GM12873 (cell line): ENCODE data around the gene DOHH.

Experiments
- TF ChIP-seq, protein P1 (sequence below): IDR thresholded peaks from 2 replicates; pipeline ENCODE4 v1.5.1; 2012; ENCODE audit warnings: low read depth, mild to moderate bottlenecking, moderate library complexity, low read length, control low read depth; ENCODE audit not compliant: insufficient read depth; ENCODE audit errors: missing control alignments

DOHH gene

DNA sequence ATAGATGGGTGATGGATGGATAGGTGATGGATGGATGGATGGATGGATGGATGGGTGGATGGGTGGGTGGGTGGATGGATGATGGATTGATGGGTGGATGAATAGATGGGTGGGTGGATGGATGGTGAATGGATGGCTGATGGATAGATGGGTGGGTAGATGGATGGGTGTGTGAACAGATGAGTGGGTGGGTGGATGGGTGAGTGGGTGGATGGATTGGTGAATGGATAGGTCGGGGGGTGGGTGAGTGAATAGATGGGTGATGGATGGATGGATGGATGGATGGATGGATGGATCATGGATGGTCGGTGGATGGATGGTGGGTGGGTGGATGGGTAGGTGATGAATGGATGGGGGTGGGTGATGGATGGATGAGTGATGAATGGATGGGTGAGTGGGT, 23.6 kb downstream of the DOHH start:
- TF ChIP-seq, protein P1, sequence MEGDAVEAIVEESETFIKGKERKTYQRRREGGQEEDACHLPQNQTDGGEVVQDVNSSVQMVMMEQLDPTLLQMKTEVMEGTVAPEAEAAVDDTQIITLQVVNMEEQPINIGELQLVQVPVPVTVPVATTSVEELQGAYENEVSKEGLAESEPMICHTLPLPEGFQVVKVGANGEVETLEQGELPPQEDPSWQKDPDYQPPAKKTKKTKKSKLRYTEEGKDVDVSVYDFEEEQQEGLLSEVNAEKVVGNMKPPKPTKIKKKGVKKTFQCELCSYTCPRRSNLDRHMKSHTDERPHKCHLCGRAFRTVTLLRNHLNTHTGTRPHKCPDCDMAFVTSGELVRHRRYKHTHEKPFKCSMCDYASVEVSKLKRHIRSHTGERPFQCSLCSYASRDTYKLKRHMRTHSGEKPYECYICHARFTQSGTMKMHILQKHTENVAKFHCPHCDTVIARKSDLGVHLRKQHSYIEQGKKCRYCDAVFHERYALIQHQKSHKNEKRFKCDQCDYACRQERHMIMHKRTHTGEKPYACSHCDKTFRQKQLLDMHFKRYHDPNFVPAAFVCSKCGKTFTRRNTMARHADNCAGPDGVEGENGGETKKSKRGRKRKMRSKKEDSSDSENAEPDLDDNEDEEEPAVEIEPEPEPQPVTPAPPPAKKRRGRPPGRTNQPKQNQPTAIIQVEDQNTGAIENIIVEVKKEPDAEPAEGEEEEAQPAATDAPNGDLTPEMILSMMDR = no peak

DNA sequence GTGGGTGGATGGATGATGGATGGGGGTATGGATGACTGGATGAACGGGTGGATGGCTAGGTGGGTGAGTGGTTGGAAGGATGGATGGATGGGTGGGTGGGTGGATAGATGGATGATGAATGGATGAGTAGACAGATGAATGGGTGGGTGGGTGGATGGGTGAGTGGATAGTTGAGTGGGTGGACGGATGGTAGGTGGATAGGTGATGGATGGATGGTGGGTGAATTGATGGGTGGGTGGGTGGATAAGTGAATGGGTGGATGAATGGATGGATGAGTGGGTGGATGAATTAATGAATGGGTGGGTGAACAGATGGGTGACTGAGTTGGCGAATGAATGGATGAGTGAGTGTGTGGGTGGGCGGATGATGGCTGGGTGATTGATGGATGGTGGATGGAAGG, 25.0 kb downstream of the DOHH start:
- TF ChIP-seq, protein P1 = no peak

DNA sequence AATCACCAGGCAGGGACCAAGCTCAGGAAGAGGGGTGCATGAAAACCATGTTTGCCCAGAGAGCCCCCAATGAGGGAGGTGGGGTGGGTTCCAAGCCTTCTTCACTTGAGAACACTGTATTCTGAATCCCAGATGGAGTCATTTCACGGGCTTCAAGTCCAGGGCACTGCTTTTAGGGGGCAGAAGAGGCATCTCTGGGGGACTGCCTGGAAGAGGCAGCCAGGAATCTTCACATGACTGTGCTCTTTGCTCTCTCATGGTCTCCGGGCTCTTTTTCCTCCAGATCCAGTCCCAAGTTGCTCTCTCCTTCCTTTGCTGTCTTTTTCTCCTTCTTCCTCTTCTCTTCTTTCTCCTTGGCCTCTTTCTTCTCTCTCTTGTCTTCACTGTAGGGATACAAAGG, 25.9 kb downstream of the DOHH start:
- TF ChIP-seq, protein P1 = no peak

DNA sequence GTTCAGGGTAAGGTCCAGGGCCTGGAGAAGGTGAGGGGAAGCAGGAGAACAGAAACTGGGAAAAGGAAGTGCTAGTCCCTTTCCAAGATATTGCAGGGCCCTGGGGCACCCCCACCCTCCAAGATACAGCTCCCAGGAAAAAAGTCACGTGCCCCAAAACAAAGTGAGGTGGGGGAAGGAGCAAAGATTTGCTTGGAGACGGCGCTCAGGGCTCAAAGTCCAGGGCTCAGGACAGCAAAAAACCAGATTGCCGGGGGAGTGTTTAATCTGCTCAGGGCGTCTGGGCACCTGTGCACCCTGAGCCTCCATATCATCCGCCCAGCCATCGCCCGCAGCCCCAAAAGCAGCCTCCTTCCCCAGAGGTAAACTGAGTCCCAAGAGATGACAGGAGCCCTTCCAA, 26.5 kb downstream of the DOHH start:
- TF ChIP-seq, protein P1 = no peak

DNA sequence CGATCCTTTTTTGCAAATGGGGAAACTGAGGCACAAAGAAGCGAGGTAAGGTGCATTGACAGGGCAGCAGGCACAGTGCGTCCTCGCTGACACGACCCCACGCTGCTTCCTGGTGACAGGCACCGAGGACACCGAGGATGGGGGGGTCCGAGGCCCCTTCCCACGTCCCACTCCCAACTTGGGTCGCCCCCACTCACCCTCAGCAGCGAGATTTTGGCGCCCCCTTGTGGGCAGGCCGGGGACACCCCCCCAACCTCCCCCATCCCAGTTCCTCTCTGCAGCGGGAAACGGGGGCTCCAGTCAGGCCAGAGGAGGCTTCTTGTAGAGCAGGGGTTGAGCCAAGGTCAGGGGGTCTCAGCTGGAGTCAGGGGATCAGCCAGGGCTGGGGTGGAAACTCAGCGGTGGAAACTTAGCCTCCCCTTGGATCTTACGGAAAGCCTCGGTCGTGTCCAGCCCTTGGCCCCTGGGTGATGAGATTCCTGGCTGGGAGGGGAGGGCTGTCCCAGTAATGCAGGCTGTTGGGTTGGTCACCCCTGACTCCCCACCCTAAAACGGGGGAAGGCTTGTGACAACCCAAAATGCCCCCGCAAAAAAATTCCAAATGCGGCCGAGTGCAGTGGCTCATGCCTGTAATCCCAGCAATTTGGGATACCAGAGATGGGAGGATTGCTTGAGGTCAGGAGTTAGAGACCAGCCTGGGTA, 28.4 kb downstream of the DOHH start:
- TF ChIP-seq, protein P1 = peak; percentile 86

DNA sequence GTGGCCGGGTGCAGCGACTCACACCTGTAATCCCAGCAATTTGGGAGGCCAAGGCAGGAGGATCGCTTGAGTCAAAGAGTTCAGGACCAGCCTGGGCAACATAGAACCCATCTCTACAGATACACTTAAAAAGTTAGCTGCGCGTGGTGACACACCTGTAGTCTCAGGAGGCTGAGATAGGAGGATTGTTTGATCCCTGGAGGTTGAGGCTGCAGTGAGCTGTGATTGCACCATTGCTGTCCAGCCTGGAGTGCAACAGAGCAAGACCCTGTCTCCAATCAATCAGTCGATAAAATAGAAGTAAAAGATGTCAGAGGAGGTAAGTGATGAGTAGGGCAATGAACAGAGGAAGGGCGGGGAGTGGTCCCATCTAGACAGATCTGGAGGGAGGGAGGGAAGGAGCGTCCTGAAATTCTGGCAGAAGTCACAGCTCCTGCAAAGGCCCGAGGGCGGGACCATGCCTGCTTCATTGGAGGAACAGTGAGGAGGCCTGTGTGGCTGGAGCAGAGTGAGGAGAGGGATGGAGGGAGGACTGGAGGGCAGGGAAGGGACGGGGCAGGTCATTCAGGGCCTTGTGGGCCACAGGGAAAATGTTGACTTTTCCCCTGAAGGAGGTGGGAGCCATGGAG, 29.9 kb downstream of the DOHH start:
- TF ChIP-seq, protein P1 = no peak

DNA sequence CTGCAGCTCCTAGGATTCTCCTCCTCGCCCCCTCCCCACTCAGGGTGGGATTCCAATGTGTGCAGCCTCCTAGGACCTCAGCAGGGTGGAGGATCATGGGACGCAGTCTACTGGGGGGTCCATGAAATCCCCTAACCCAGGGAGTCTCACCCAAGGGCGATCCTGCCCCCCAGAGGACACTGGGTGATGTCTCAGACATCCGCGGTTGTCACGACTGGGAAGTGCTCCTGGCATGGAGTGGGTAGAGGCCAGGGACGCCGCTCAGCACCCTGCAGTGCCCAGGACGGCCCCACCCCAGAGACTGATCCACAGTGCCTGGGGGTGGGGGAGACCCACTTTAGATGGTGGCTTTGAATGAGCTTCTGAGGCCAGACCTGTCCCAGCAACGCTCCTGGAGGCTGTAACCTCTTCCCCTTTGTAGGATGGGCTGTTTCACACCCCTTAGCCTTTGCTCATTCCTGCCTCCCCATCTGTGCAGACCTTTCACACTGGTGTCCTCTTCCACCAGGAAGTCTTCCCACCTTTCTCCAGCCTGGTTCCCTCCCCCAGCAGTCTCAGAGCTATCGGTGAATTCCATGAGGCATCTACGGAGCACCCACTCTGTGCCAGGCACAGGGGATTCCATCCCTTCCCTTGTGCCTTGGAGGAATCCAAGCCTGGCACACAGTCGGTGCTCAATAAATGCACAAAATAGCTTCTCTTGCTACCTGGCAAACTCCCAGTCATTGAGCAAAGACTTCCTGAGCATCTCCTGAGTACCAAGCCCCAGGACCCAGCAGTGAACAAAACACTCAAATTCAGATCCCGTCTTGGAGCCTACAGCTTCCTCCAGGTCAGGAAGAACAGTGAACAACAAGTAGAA, 30.6 kb downstream of the DOHH start:
- TF ChIP-seq, protein P1 = no peak
